ENCODE results near the gene ZNF784. TPM values are rescaled to one million over a fixed set of nuclear protein-coding genes. Genes with fewer than 3 reads are reported as not detected.

ZNF784 gene
- total RNA-seq, 6 donors from 2014 or later: 6.8 to 14.7 (median 8.6) TPM

DNA sequence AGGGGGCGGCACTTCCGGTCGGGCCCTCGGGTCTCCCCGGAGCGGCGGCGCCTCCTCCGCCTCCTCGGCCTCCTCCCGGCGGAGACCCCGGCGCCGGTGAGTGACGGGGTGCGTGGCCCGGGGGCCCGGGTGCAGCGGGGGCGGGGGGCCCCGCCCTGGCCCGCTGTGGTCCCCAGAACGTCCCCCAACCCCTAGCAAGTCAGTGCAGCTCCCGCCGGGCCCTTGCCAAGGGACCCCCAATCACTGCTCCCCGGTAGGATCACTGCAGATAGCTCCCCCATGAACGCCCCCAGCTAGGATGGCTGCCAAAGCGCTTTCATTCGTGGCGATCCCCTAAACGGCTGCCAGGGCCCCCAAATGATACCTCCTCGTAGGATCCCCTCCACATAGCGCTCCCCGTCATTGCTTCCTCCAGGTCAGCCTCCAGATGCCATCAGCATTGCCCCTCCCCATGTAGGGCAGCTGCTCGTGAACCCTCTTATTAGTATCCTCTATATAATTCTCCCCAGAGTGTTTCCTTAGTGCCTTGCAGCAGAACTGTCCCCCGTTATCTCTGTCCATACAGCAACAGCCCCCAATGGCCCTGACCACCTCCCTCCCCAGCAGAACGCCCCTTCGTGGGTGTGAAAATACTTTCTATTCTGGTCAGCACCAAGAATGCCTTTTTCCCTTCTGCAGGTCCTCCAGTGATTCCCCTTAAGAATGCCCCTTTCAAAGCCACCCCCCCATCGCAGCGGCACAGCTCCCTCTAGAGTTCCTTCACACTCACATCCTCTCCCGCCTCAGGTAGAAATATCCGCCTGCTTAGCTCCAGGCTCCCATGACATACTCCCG is 18.5 kb downstream of the ZNF784 start, which contains the start of gene ZNF865:
Gene ZNF865, plus strand, starts transcription at position 11 of the 834 bp plus-strand sequence. CDS start 7,972 bp downstream, outside the sequence.
- WGBS, 2 donors: 0 to 1% methylated on average over 13 to 30 of the region's 44 CpGs
- Histone ChIP-seq H3K36me3 (peaks cover 0 to 28% (median 8%) of the 10 kb centered on the region in 4 donors), H3K4me1 (peaks cover 30 to 58% (median 32%) of the 10 kb centered on the region in 4 donors), H3K27me3 (no peaks in the 10 kb centered on the region), H3K9me3 (no peaks in the 10 kb centered on the region), H3K27ac (peak within 1 kb of the TSS; percentile 93 to 97 (median 96)), H3K4me3 (peak within 1 kb of the TSS; percentile 79 to 95 (median 87))
- DNase-seq (peak in 1 of 2 donors; percentile 80), ATAC-seq (ENCODE audit: low FRiP score in 2 of 2) (peak; percentile 50 to 62)
- TF ChIP-seq, protein P1, sequence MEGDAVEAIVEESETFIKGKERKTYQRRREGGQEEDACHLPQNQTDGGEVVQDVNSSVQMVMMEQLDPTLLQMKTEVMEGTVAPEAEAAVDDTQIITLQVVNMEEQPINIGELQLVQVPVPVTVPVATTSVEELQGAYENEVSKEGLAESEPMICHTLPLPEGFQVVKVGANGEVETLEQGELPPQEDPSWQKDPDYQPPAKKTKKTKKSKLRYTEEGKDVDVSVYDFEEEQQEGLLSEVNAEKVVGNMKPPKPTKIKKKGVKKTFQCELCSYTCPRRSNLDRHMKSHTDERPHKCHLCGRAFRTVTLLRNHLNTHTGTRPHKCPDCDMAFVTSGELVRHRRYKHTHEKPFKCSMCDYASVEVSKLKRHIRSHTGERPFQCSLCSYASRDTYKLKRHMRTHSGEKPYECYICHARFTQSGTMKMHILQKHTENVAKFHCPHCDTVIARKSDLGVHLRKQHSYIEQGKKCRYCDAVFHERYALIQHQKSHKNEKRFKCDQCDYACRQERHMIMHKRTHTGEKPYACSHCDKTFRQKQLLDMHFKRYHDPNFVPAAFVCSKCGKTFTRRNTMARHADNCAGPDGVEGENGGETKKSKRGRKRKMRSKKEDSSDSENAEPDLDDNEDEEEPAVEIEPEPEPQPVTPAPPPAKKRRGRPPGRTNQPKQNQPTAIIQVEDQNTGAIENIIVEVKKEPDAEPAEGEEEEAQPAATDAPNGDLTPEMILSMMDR (IDR thresholded peaks at IDR 0.05): peak; percentile 42 to 71 (median 68)
- TF ChIP-seq EP300 (IDR thresholded peaks at IDR 0.05): no peak

DNA sequence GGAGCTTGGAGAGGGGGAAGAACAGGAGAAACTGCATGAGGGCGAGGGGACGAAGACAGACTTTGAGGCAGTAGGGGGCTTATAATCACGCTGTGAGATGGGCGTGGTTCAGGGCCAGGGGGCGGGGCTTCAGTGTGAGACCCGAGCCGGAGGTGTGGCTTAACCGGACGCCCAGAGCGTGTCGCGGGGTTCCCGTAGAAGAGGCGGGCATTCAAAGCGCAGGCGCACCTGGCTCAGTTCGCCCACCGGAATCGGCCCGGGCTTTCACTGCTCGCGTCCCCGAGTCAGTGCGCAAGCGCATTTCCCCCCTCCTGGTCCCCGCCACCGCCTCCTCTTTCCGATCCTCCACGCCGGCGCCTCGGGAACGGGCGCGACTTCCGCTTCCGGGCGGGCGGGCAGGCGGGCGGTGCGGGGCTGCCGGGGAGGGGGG is 19.1 kb downstream of the ZNF784 start:
- DNase-seq (peak; percentile 97 to 98), ATAC-seq (ENCODE audit: low FRiP score in 2 of 2) (peak; percentile 91 to 92)
- Histone ChIP-seq H3K4me3 (peak overlapping the region; percentile 79 to 95 (median 87)), H3K27me3 (no peaks in the 10 kb centered on the region), H3K27ac (peak overlapping the region; percentile 93 to 97 (median 96)), H3K9me3 (no peaks in the 10 kb centered on the region), H3K36me3 (peaks cover 0 to 21% (median 5%) of the 10 kb centered on the region in 4 donors), H3K4me1 (peaks cover 32 to 63% (median 34%) of the 10 kb centered on the region in 4 donors)
- no peak for TF ChIP-seq EP300 (IDR thresholded peaks at IDR 0.05)
- TF ChIP-seq, protein P1 (IDR thresholded peaks at IDR 0.05): no peak
- TF ChIP-seq POLR2A (IDR thresholded peaks at IDR 0.05): peak in 1 of 4 donors; percentile 44
- peak; percentile 77 to 84 for TF ChIP-seq POLR2AphosphoS5 (IDR thresholded peaks at IDR 0.05)
- 0% methylated on average over 16 of the region's 43 CpGs for WGBS, 2 donors

DNA sequence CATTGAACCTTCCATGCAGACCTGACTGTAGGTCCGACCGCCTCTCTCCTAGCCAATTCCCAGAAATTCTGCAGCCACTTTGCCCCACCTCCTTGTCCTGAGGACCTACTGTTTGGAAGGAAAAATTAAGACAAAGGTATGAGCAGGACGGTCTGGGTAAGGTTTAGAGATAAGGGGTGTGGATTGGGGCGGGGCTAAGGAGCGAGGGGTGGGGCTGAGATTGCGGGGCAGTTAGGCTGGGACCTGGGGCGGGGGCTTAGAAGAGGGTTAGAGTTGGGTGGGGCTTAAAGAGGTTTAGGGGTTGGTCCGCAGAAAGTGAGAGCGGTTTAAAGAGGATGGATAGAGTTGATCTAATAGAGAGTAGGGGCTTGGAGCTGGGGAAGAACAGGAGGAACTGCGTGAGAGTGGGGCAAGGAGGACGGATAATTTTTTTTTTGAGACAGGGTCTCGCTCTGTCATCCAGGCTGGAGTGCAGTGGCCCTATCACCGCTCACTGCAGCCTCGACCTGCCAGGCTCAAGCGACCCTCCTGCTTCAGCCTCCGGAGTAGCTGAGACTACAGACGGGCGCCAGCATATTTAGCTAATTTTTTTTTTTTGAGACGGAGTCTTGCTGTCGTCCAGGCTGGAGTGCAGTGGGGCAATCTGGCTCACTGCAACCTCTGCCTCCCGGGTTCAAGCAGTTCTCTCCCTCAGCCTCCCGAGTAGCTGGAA is 20.6 kb downstream of the ZNF784 start:
- TF ChIP-seq EP300 (IDR thresholded peaks at IDR 0.05): no peak
- no peak for TF ChIP-seq POLR2AphosphoS5 (IDR thresholded peaks at IDR 0.05)
- TF ChIP-seq, protein P1 (IDR thresholded peaks at IDR 0.05): no peak

DNA sequence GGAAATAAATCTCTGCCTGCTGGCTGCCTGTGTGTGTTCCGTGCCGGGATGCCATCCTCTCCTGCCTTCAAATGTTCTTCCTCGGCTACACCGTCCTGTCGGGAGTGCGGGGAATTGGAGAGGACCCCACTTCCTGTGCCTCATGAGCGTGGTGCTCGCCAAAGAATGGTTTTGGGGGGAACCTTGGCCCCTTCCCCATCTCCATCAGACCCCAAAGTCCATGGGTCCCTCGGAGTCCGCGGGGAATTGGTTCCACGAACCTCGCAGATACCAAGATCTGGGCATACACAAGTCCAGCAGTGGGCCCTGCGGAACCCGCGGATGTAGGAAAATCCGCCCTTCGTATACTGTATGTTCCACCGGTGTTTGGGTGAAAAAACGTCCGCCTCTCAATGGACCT is 21.3 kb downstream of the ZNF784 start:
- Histone ChIP-seq H3K27ac (peak overlapping the region in 1 of 4 donors; percentile 97), H3K9me3 (no peaks in the 10 kb centered on the region), H3K4me1 (peaks cover 37 to 61% (median 40%) of the 10 kb centered on the region in 4 donors), H3K36me3 (peaks cover 0 to 13% (median 2%) of the 10 kb centered on the region in 4 donors), H3K27me3 (no peaks in the 10 kb centered on the region), H3K4me3 (no peak overlapping the region)
- TF ChIP-seq EP300 (IDR thresholded peaks at IDR 0.05) (no peak), POLR2A (IDR thresholded peaks at IDR 0.05) (no peak), POLR2AphosphoS5 (IDR thresholded peaks at IDR 0.05) (no peak)
- TF ChIP-seq, protein P1 (IDR thresholded peaks at IDR 0.05): no peak
- no peak for DNase-seq
- no peak for ATAC-seq (ENCODE audit: low FRiP score in 2 of 2)
- WGBS, 2 donors: 88 to 93% methylated on average over 20 to 21 of the region's 21 CpGs

More for the DNA sequence above, 20.6 kb downstream of the ZNF784 start:
- WGBS, 2 donors: 76 to 81% methylated on average over 22 of the region's 22 CpGs
- no peak for ATAC-seq (ENCODE audit: low FRiP score in 2 of 2)
- Histone ChIP-seq H3K36me3 (peaks cover 0 to 13% (median 2%) of the 10 kb centered on the region in 4 donors), H3K4me1 (peaks cover 32 to 60% (median 34%) of the 10 kb centered on the region in 4 donors), H3K27me3 (no peaks in the 10 kb centered on the region), H3K4me3 (peak overlapping the region in 1 of 4 donors; percentile 85), H3K9me3 (no peaks in the 10 kb centered on the region), H3K27ac (peak overlapping the region in 3 of 4 donors; percentile 94 to 97 (median 97))
- DNase-seq: no peak
